Neural cell (in vitro differentiated cells): ENCODE results near the gene TAF7L.

Source experiments
- CTCF ChIP-seq: fragments of 450-650 bp; IDR thresholded peaks from 2 replicates; pipeline ENCODE4 v1.5.1; 2014; ENCODE audit warnings: antibody characterized with exemption, mild to moderate bottlenecking, moderate library complexity; ENCODE audit not compliant: poor library complexity, severe bottlenecking
- POLR2AphosphoS5 ChIP-seq: IDR thresholded peaks from 2 replicates; pipeline ENCODE4 v1.6.1; 2012
- SMC3 ChIP-seq: fragments of 450-650 bp; conservative IDR thresholded peaks from 2 replicates; pipeline ENCODE4 v1.6.1; 2014; ENCODE audit warnings: antibody characterized with exemption, mild to moderate bottlenecking, moderate library complexity; ENCODE audit not compliant: poor library complexity

GRCh38 chrX:101258259-101258581, 32.9 kb downstream of the TAF7L start:
- no peak for TF ChIP-seq CTCF
- TF ChIP-seq SMC3 = no peak
- TF ChIP-seq POLR2AphosphoS5 = no peak
